HG03095 (cell line): ENCODE results near the gene ARHGEF16.

Experiments used
- ATAC-seq: cut with Tn5 transposase; IDR thresholded peaks from one replicate; pipeline ENCODE4 v1.9.1; 2021; ENCODE audit warnings: moderate library complexity; ENCODE audit not compliant: unreplicated experiment

The ARHGEF16 gene

GRCh38 chr1:3436451-3436850 lies 18.0 kb upstream of the ARHGEF16 start:
- ATAC-seq = no peak

DNA sequence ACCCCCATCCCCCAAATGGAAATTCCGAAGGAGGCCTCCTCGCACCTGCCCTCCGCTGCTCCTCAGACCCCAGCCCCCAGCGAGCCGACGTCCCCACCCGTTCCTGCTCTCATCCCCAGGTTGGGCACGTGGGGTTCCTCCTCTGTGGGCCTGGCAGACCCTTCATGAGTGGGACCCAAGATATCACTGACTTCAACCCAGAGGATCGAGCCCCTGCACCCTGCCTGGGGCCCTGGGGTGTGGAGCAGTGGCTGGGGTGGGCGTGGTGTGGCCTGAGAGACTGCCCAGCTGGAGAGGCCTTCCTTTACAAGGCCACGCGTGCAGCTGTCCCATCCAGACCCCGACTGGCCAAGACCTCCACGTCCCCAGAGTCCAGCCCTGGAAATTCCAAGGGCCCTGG lies 17.6 kb upstream of the ARHGEF16 start:
- ATAC-seq = no peak

GRCh38 chr1:3438661-3439180 lies 15.7 kb upstream of the ARHGEF16 start:
- no peak for ATAC-seq

GRCh38 chr1:3439346-3440299 lies 14.8 kb upstream of the ARHGEF16 start:
- no peak for ATAC-seq

DNA sequence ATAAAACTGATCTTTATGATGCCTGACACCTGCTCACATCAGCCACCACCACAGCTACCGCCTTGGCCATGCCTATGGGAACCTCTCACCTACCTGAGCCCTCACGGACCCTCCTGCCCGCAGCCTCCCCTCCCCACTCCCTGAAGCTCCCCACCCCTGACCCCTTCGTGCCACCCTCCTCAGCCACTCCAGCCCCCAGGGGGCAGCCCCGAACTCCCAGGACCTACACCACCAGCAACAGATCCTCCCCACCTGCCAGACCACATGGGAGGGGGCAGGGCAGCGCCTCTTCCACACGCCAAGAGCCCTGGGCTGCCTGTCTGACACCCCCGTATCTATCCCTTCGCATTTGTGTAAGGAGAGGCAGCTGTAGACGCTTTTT lies 14.2 kb upstream of the ARHGEF16 start:
- ATAC-seq = no peak

DNA sequence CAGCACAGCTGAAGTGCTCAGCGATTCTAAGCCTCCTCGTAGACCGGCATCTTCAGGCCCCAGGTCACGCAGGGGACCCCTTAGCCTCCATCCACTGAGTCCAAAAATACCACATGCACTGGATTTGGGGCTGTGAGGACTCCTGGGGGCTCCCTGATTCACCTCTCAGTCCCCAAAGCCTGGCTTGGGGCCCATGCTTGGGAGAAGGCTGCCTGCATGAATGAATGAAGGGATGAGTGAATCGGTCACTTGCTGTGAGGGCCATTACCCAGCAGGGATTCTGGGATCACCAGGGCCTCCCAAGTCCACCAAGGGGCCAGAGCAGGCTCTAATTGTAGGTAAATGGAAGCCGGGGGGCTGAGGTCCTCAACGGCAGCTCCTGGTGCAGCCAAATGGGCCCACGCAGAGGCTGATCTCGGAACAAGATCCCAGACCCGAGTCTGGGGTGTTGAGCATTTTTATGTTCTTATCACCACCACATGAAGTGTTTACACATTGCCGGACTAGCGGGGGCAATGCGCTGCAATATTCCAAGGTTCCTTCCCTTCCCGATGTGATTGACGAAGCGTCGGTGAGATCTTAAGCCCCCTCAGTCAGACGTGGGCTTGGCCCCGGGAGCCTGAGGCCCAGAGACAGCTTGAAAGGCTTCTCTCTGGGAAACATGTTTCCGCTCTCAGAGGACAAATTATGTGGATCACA lies 13.6 kb upstream of the ARHGEF16 start:
- ATAC-seq = no peak

GRCh38 chr1:3441410-3441847 lies 13.0 kb upstream of the ARHGEF16 start:
- no peak for ATAC-seq

GRCh38 chr1:3441880-3442279 lies 12.6 kb upstream of the ARHGEF16 start:
- ATAC-seq = no peak

DNA sequence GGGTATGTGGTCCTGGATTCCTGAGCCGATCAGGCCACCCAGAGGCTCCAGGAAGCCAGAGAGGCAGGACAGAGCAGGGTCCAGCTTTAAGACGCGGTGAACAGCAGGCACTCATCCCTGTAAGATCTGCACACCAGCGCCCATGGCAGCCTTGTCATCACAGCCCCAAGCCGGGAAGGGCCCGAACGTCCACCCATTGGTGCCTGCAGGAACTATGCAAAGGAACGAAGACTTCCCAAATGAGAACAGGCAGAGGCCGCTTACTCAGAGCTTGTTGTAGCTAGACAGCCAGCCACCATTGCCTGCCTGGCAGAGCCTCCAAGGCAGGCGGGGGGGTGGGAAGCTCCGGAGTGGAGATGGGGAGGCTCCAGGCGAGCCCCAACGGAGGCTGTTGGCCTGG lies 12.1 kb upstream of the ARHGEF16 start:
- no peak for ATAC-seq

GRCh38 chr1:3442901-3443300 lies 11.6 kb upstream of the ARHGEF16 start:
- ATAC-seq = no peak

DNA sequence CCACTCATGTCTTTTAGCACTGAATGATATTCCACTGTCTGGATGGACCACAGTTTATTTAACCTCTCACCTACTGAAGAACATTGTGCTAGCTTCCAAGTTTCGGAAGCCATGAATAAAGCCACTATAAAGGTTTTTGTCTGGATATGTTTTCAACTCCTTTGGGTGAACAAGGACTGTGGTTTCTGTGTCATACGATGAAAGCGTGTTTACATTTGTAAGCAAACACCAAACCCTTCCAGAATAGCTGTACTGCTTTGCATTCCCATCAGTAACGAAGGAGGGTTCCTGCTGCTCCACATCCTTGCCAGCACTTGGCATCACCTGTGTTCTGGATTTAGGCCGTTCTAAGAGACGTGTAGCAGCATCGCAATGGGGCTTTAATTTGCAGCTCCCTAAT lies 10.7 kb upstream of the ARHGEF16 start:
- ATAC-seq = no peak

DNA sequence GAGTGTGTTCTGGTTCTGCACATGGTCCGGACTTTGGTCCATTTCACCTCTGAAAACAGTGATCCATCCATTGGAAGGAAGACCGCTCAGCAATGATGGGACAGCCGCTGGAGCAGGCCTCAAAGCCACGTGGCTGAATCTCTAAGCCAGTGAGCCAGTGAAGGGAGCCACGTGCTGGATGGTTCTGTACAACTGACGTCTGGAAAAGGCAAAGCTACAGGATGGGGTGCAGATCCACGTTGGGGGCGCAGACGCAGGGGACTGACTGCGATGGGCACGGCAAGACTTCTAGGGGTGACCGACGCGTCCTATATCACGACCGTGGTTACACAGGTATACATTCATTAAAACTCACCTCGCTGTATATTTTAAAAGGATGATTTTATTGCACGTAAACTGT lies 10.2 kb upstream of the ARHGEF16 start:
- no peak for ATAC-seq

DNA sequence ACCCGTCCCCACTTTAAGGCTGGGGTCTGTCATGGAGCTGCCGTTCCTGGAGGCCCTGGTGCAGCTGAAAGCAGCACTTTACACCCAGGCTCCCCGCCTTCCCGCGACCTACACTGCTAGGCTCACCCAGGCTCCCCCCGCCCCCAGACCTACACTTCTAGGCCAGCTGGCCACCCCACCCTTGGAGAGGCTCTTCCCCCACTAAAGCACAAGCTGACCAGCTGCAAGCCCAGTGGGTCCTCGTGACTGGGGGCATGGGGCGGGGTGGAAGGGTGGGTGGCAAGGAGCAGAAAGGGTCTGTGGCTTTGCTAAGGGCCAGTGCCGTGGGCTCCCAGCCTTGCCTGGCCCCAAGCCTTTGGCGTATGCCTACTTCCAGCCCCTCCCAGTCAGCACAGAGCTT lies 9.7 kb upstream of the ARHGEF16 start:
- ATAC-seq = no peak

DNA sequence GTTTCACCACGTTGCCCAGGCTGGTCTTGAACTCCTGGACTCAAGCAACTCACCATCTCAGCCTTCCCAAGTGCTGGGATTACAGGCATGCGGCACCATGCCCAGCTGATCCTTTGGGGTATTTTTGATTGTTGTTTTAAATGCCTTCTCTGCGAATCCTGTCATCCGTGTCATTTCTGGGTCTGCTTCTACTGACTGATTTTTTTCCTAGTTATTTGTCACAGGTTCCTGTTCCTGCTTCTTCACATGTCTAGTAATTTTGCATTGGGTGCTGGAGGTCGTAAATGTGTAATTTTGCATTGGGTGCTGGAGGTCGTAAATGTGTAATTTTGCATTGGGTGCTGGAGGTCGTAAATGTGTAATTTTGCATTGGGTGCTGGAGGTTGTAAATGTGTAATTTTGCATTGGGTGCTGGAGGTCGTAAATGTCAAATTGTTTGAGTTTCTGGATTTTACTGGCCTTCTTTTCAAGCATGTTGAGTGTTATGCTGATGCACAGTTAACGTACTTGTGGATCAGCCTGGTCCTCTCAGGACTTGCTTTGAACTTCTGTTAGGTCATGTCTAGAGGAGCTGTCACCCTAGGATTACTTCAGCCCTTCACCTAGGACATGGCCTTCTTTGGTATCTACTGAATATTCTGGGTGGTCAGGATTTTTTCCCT lies 4.1 kb upstream of the ARHGEF16 start:
- no peak for ATAC-seq

DNA sequence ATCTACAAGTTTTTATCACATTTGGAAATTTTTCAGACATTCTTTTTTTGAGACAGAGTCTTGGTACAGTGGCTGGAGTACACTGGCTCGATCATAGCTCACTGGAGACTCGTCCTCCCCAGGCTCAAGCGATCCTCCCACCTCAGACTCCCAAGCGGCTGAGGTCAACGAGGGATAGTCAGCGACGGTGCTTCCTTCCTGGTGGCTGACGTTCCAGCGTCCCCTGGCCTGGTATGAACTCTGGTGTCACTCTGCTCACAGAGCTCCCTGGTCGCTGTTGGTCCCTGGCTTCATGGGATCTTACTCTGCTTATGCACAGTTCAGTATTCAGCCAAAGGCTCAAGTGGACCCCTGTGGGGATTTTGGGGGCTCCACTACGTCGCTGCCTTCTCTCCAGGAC lies 3.5 kb upstream of the ARHGEF16 start:
- ATAC-seq = no peak

DNA sequence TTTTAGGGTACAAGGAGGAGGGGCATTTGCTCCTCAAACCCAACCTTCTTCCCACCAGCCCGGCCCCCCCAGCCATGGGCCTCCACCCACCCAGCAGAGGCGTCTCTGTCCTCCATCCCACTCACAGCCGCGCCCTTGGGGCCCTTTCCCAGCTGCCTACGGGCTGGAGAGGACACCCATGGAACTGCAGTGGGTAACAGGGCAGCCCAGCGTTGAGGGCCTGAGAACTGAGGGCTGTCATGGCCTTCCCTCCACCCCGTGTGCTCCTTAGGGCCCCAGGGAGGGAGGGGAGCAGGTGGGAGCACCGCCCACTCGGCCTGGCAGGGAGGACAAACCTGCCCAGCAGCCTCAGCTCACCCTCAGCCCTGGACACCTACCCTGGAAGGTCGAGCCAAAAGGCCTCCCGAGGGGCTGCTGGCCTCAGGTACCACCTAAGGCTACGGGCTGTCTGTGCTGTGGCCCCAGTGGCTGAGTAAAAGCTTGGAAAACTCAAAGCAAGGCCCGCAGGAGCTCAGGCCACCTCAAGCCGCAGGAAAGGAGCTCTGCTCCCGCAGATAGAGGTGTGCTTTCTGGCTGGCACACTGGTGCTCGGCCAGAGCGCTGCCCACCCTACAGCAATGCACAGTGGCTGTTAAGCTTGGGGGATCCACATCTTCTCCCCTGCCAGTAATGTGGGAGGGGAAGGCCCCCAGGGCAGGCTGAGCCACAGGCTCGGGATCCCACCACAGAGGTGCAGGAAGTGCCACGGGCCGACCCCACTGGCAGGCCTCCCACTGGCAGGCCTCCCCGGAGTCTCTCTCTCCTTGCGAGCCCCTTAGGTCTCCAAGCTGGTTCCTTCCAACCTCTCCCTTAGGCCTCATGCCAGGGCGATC lies 2.2 kb upstream of the ARHGEF16 start:
- no peak for ATAC-seq

DNA sequence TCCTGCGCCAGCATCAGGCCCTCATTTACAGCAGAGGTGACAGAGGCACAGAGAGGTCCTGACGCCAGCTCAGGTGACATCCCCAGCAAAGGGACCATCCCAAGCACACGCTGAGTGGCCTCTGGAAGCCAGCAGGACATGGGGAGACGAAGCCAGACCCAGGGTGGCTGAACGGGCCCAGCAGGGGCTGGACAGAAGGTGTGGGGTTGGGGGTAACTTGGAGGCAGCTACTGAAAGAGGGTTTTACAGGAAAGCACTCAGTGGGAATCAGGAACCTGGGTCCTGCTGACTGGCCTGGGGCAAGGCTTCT lies 1.6 kb upstream of the ARHGEF16 start:
- no peak for ATAC-seq

- no peak for ATAC-seq
Measured at GRCh38 chr1:3453203-3453761, 1.2 kb upstream of the ARHGEF16 start.

DNA sequence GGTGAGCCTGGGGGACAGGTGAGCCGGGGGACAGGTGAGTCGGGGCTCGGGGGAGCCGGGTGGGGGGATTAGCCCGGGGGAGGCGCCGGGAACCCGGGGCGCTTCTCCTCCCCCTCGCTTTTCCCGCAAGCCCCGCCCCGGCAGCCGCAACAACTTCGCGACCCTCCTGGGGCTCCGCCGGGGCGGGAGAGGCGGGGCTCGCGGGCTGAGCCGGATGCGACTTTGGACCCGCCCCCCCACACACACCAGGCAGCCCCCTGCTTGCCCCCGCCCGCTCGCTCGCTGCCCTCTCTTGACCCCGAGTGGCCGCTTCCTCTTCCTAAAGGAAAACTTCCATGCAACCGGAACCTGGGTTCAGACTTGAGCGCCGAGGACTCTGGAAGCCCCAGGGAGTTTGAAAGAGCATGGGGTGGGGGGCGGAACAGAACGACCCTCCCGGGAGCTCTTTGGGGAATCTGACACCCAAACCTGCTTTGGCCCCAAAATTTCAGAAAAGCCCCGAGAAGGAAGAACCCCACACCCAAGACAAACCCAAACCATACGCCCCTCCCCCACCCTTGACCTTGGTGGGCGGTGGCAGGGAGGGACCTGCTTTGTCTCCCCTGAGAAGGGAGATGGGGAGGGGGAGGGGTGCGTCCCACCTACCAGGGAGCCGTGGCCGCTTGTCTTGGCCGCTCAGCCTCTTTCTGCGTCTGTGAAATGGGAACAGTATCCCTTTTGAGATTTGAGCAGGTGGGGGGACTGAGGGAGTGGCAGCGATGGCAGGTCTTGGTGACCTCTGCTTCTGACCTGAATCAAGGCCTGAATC lies 550 bp downstream of the ARHGEF16 start:
- no peak for ATAC-seq
